ENCODE data around the gene AP3S2.
"Not testable (repeated sequence)": the region's sequence is repeated elsewhere in the genome, so short reads cannot be mapped to it uniquely, and the experiment has no call there.

AP3S2 gene

DNA sequence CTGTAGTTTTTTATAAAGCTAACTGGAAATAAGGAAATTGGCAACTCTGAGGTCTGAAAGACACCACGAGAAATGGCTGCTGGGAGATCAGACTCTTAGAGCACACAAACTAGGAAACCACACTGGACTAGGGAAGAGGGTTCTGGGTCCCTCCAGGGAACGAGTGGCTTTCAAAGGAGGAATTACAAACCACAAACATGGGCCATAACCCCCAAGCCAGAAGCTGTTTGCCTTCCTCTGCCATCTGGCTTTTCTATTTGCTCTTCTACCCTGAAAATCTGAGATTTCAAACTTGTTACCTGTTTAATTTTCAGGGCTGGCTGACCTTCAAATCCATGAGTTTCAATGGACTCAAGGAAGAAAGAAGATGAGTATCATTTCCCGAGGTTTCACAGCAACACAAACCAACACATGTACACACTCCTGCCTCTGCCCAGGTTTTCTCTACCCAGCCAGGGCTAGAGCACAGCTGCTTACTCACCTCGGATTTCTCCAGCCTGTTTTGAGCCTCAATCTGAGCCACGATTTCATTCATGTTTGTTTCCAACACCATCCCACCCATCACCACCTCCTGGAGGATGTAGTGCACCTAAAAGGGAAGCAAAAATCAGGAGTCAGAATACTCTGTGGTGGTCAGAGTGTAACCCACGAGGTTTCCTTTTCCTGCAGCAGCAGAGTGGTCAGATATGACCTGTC lies 56.5 kb downstream of the AP3S2 start:
- FAIRE-seq: no peak

DNA sequence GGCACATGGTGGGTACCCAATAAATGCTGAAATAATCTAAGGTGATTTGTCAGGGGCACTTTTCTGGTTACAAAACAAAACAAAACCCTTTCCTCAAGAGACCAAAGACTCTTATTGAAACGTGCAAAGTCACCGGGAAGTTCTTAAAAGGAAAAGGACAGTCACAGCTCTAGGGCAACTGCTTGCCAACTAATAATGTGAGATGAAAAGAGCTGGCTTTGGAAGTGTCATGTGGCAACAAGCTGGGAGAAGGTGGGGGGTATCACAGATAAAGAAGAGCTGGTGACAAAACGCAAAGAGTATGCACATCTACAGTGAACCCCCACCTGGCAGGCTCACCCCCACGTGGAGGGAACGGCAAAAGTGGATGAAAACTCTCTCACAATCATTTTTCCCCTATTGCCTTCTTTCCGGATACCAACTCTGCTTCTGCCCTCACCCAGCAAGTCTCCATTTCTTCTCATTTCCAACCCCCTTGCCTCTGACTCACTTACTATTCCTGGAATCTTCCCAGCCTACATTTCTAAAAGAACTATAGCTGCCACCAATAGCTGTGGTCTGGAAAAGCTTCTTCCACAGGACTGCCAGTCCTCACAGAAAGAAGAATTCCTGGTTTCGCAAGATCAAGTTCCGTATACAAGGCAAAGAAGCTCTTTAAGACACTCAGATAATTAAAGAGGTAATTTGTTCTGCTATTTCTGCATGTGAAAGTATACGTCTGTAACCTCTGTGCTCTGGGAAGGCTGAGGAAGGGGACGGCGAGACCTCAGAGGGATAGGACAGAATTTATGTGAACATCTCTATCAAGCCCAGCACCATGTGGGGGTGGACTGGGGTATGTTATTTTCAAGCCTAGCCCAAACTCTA lies 57.3 kb downstream of the AP3S2 start:
- DNase-seq (ENCODE audit: insufficient read length, low spot score) (peak; percentile 78), FAIRE-seq (no peak)

More for the DNA sequence above, 56.5 kb downstream of the AP3S2 start:
- DNase-seq (ENCODE audit: insufficient read length, low spot score): no peak

DNA sequence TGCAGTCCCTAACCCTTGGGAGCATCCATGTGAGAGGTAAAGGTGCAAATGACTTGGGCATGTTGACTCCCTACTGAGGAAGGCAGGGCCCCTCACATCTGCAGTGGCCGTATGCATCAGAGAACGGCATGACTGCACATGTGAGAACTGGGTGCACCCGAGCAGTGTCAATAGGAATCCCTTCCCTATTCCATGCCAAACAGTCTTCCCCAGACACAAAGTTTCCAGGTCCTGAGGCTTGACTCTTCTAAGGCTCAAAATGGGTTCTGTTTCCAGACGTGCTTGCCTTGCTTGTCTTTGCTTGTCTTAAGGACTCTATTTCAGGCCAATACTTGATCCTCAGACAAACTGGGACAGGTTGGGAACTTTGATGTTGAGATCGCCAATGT lies 58.6 kb downstream of the AP3S2 start:
- DNase-seq (ENCODE audit: insufficient read length, low spot score): no peak
- FAIRE-seq: no peak

DNA sequence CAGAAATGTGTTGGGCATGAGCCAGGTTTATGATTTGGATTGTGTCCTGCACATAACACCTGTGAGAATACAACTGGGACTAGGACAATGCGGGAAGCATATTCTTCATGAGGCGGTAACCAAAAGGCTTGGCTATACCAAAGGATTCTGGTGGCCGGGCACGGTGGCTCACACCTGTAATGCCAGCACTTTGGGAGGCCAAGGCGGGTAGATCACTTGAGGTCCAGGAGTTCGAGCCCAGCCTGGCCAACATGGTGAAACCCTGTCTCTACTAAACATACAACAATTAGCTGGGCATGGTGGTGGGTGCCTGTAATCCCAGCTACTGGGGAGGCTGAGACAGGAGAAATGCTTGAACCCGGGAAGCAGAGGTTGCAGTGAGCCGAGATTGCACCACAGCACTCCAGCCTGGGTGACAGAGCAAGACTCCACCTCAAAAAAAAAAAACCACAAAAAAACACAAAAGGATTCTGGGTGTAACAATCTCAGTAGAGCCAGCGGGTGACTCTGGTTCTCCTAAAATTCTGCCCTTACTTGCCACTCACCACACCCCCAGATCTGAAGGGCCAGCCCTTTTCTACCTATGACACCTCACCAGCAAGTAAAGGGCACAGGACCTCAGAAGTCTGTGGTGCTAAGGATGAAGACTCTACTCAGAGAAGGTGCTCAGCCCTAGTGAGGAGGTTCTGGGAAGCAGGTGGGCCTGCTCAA lies 59.2 kb downstream of the AP3S2 start:
- DNase-seq (ENCODE audit: insufficient read length, low spot score); FAIRE-seq: not testable (repeated sequence)

DNA sequence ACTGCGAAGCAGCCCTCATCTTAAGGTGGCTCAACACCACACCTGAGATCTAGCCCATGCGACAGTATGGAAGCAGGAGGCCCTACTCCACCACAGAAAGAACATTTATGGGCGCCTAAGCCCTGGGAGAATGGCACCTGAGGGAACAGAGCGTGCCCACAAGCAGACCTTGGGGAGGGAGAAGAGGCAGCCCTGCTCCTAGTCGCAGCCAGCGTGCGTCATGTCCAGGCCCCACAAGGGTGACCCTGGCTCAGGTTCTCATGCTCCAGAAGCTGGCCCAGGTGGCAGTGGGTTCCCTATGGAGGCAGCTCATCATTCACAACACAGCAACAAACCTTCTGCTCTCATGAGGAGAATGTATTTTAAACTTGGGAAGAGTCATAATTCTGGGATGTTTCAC lies 59.8 kb downstream of the AP3S2 start:
- no peak for FAIRE-seq
- no peak for DNase-seq (ENCODE audit: insufficient read length, low spot score)

DNA sequence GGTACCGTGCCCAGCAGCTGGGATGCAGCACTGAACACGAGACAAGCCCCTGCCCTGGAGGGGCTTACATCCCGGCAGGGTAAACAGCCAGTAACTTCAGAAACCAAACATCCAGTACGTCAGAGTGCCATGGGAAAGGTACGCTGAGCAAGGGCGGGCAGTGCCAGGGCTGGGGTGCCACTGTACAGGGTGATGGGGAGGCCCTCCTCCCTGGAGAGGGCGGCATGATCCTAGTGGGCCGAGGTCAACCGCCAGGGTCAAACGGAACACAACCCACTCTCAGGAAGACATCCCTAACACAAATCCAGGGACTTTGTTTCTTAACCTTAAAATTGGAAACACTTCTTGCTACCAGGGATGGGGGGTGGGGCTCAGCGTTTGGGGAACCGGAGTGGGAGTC lies 63.2 kb downstream of the AP3S2 start:
- FAIRE-seq: no peak
- DNase-seq (ENCODE audit: insufficient read length, low spot score): no peak

DNA sequence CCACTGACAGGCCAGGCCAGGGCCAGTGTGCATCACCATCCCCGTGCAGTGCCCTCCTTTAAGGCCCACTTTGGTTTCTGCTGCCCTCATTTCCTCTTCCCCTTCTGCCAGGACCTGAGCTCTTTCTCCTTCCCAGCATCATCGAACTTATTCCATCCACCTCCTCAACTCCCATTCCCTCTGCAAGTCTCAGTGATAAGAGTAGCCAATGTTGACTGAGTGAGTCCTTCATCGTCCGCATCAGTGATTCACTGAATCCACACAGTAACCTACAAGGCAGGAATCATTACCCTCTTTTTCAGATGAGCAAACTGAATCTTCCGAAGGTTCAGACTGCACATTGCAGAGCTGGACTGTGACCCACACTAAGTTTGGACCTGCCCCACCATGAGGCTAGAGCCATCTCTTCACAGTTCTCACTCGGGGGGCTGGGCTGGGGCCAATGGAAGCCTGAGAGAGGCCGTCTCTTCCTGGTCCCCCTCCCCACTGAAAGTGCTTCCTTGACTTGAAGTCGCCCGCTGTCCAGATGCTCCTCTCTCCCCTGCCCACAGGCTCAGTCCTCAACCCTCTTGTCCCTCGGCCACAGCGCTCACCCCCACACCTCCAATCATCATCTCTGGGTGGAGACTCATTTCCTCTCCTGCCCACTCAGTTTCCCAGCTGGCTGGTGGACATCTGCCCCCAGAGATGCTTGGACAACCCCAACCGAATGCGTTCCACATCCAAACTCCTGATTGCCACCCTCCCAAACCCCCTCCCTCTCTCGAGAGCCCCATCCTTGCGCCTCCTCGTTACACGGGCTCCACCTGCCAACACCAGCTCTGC lies 64.0 kb downstream of the AP3S2 start:
- FAIRE-seq (no peak), DNase-seq (ENCODE audit: insufficient read length, low spot score) (no peak)

DNA sequence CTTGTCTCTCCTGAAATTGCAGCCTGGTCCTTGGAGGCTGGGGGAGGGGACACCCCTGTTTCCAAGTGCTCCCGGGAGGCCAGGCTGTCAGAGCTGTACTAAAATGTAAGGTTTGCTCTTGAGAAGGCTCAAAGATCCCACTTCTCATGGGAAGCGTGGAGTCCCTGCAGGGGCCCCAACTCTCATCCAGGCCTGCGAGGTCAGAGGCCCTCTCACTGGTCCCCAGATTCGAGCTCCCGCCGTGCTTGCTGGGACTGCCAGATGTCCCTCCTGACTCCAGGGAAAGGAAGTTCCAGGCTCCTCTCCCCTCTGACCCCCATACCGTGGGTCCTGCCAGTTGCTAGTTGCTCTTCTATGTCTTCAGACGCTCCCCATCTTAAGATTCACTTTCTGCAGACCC lies 64.6 kb downstream of the AP3S2 start:
- FAIRE-seq: no peak
- no peak for DNase-seq (ENCODE audit: insufficient read length, low spot score)

DNA sequence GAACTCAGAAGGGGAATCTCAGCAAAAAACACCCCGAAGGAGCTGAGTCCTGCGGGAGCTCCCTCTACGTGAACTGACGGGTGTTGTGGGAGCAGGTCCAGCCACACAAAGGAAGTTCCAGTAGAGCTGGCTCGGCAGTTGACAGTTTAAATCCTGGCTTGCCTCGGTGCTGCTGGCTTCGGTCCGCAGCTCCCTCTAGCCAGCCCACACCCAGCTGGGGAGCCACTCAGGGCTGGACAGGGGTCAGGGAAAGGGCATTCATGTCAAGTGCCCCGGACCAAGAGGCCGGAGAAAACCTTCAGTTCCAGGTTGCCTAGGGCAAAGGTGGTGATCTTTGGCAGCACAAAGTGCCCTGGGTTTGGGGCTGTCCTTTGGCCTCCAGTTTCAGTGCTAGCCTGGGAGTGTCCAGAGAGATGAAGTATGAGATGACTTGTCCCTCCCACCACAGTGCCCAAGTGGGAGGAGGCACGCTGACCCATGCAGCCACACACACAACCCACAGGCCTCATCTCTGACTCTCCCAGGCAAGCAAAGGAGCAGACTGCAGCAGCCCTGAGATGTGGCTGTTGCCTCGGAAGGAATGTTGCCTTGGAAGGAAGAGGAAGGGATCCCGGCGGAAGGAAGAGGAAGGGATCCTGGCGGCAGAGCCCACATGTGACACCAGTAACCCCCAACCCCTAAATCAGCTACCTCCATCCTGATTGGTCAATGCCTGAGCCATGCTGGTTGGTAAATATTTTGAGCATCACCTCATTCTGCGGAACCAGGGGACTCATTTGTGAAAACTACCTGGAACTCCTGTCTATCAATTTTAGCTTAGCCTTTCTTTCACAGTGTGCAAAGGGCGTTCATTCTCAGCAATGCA lies 65.3 kb downstream of the AP3S2 start:
- peak; percentile 20 for FAIRE-seq
- DNase-seq (ENCODE audit: insufficient read length, low spot score): no peak

DNA sequence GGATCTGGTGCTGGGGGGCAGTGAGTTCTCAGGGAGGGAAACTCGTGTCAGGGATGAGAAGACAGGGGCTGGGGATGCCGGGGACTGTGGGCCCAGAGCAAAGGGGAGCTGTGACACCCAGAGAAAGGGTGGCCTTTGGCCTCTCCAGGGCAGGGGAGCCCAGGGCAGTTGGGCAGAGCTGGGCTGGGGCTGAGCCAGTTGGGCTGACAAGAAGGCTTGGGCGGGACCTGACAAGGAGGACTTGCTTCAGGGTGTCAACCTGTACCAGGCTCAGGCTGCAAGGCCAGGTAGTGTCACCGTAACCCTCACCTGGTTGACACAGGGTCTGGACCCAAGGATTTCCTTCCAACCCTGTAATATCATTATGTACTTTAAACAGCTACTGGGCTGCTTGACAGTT lies 66.0 kb downstream of the AP3S2 start:
- no peak for FAIRE-seq
- no peak for DNase-seq (ENCODE audit: insufficient read length, low spot score)

DNA sequence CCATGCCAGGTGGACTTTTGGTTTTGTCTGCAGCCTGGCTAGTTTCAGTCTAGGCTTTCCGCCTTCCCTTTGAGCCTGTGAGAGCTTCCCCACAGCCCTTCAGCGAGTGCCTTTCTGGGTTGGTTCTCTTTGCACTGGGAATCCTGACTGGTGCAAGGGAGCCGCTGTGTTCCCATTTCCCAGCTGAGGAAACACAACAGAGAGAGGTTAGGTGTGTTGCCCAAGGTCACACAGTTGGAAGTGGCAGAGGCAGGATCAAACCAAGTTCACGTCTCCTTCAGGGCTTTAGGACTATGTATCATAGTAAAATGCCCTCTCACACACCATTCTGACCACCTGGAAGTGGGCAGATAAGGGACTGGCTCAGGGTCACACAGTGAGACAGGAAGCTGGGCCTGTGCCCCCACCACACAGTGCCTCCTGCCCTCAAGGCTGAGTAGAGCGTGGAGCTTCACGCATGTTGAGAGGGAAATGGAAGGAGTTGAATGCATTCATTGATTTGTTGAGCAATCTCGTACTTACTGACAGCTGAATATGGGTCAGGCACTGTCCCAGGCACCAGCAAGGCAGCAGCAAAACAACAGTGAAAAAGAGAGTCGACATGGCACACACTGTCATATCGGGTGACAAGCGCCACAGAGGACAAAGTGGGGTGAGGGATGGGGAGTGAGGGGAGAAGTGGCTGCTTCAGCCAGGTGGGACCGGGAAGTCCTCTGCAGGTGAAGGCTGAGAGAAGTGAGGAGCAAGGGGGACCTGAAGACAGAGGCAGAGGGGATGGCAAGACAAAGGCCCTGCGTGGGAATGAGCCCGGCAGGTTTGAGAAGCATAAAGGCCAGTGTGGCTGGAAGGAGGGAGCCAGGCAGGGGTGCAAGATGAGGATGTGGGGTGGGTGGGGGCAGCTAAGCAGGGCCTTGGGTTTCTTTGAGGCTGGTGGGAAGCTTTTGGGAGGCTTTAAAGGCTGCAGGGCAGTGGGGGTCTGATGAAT lies 66.8 kb downstream of the AP3S2 start:
- FAIRE-seq (no peak), DNase-seq (ENCODE audit: insufficient read length, low spot score) (no peak)

DNA sequence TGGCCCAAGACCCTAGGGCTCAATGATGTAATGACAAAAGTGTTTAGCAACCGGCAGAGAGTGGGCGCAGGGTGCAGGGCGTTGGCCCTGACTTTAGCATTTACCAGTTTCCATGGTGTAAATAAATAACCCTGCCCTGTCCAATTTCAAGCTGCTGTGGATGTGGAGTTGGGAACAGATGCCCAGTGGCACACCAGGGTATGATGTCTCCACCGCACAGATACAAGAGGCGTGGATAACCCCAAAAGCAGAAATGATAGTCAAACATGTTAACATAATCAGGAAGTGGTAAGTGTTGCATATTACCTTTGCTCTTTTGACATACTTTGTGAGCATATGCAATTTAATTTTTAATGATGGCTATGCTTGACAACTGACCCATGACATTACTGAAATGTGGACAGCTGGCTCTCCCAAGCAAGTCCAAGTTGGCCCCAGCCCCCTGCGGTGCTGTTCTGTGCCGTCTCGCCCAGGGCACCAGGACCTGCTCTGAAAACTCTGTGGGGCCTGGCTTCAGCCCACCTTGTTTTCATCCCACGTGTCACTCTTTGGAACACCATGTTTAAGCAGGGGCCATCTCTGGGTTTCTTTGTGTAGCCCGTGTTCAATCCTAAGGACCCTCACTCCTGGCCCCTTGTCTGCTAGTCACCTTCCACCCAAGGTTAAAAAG lies 68.4 kb downstream of the AP3S2 start:
- DNase-seq (ENCODE audit: insufficient read length, low spot score): no peak
- FAIRE-seq: no peak

DNA sequence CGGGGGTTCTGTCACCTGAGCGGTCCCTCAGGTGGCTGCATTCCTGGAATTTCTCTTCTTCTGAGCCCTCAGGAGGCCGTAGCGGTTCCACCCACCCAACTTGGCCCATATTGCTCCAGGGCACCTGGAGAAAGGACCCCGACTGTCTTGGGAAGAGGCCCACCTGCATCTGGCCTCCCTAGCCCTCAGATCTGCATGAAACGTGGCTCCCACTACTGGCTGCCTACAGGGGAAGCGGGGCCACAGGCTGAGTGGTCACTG lies 69.3 kb downstream of the AP3S2 start:
- DNase-seq (ENCODE audit: insufficient read length, low spot score): no peak
- FAIRE-seq: no peak

DNA sequence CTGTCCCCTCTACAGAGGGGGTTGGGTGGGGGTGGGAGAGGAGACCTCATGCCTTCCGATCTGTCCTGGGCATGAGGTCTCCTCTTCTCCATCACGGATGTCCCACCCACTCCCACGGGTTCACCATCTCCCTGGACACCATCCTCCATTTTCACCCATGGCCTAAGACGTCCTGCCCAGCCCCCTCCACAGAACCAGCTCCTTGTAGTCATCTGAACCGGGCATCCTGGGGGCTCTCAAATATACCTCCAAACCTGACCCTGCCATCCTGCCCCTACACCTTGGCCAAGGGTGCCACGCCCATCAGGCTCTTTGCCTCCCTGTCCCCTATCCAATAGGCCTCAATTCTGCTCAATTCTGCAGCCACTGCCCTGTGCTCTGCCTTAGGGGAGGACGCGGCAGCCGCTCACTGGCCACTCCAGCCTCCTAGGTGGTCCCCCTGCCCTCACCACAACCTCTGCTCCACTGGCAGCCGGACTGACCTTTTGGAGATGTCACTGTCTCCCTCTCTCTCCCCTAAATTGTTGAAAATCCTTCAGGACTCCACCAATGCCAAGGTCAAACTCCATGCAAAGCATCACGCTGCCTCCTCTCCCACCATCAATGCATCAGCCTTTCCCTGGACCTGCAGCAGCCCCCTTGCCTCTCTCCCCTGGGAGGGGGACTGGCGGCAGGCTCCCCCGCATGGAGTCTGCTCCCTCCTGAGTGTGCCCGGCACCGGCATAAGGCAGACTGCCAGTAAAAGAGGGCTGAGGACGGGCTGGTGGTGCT lies 69.8 kb downstream of the AP3S2 start:
- no peak for FAIRE-seq
- DNase-seq (ENCODE audit: insufficient read length, low spot score): no peak

DNA sequence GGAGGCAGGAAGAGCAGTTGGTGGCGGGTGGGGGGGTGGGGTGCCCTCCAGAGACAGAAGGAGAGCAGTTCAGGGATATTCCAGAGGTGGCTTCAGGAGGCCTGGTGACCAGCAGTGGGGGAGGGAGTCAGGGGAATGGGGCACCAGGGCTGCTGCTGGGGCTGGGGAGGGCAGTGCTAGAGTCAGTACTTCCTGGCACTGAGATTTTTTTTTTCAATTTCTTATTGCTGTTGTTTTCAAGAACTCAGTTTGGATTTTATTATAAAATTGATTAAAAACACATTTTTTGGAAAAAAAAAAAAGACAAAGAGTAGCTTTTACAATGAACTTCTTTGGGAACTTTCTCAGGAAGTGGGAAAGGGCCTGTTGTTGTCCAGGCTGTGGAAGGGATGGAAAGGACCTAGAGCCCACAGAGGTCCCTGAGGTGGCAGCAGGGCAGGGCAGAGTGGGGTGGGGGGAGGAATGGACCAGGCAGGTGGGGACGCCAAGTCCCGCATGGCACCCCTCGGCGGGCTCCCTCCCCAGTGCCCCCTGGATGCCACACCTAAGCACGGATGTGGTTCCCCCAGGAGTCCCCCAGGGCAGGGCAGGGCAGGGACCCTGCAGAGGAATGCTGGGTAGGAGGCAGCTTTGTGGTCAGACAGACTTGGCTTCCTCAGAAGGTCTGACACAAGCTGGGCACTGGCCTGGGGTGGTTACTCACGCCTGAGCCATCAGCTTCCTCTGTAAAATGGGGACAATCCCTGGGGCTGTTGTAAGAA lies 70.7 kb downstream of the AP3S2 start:
- FAIRE-seq: peak; percentile 44

DNA sequence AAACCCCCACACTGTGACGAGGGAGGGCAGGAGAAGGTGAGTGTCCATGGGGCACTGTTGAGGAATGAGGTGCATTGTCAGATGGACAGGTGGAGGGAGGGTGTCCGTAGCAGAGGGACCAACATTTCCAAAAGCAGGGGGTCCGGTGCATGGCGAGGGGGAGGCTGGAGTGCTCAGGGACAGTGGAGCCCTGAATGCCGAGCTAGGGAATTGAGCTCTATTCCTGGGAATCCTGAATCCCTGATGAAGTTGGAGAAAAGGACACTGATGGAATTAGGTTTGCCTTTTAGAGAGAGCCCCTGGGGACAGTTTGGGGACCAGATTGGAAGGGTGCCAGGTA lies 71.2 kb downstream of the AP3S2 start:
- DNase-seq (ENCODE audit: insufficient read length, low spot score) (no peak), FAIRE-seq (no peak)

More for the DNA sequence above, 70.7 kb downstream of the AP3S2 start:
- no peak for DNase-seq (ENCODE audit: insufficient read length, low spot score)

DNA sequence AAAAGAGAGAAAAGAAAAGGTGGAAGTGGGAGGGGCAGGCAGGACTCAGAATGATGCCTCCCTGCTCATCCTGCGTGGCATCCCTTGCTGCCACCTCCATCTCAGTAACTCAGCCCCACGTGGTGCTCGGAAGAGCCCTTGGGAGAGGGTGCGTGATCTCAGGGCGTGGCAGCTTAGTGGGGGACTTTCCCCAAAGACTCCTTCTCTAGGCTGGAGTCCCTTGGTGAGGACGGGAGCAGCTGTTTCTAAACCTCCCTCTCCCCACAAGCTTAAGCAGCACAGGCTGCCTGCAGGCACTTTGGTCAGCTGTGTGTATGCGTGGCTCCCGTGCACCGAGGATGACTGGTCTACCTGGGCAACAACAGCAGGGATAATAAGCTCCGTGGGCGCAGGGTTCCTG lies 71.8 kb downstream of the AP3S2 start:
- no peak for FAIRE-seq
- no peak for DNase-seq (ENCODE audit: insufficient read length, low spot score)
